Coronary artery (tissue), 2 donors: ENCODE results near the gene TLR1.

Experiments used
- DNase-seq: peaks from one replicate; pipeline ENCODE4 v3.0.0-alpha.2; 2017; ENCODE audit warnings: low spot score
- H3K27ac ChIP-seq, 2 donors: fragments of 200-600 bp; sonication (generic); one replicate each; pipeline ENCODE4 v1.5.1; 2016 to 2019
- H3K4me3 ChIP-seq: fragments of 200-600 bp; sonication (generic); 2 replicates; pipeline ENCODE4 v1.5.1; 2016; ENCODE audit warnings: mild to moderate bottlenecking, moderate library complexity
- TF ChIP-seq, protein P1 (sequence below): fragments of 200-600 bp; sonication (generic); IDR thresholded peaks from one replicate; pipeline ENCODE4 v1.5.1; 2019; ENCODE audit warnings: antibody characterized with exemption

The TLR1 gene

DNA sequence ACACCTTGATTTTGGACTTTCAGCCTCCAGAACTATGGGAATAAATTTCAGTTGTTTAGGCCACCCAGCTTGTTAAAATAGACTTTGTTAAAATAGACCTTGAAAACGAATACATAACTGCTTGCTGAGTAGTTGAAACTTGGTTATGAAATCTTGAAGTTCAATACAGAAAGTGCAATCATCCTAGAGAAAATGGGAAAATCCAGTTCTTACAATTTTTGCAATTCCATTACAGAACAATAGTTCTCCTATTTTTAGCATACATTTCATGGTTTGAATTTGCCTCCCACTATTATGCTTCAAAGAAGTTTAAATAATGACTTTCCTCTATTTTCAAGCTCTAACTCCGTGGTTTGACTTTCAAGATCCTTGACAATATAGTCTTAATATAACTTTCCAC, 10.5 kb downstream of the TLR1 start:
- Histone ChIP-seq H3K27ac (no peak overlapping the region), H3K4me3 (no peak overlapping the region)
- no peak for DNase-seq
- TF ChIP-seq, protein P1, sequence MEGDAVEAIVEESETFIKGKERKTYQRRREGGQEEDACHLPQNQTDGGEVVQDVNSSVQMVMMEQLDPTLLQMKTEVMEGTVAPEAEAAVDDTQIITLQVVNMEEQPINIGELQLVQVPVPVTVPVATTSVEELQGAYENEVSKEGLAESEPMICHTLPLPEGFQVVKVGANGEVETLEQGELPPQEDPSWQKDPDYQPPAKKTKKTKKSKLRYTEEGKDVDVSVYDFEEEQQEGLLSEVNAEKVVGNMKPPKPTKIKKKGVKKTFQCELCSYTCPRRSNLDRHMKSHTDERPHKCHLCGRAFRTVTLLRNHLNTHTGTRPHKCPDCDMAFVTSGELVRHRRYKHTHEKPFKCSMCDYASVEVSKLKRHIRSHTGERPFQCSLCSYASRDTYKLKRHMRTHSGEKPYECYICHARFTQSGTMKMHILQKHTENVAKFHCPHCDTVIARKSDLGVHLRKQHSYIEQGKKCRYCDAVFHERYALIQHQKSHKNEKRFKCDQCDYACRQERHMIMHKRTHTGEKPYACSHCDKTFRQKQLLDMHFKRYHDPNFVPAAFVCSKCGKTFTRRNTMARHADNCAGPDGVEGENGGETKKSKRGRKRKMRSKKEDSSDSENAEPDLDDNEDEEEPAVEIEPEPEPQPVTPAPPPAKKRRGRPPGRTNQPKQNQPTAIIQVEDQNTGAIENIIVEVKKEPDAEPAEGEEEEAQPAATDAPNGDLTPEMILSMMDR: no peak

DNA sequence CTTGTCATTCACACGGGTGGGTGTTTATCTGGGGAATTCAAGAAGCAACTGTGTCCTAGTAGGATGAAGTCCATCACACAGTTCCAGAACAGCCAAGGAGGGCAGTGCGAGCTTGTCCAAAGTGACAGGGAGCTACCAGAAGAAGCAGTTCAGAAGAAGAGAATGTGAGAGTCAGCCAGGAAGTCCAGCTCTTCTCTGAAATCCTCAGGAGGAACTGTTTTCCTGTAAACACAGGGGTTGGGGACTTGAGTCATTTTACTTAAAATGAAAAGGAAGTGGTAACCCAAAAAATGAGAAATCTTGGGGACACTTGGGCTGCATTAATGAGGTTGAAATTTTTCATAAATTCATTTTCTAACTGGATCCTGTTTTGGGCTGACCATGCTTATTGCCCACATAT, 13.6 kb downstream of the TLR1 start:
- no peak for DNase-seq
- Histone ChIP-seq H3K4me3 (no peak overlapping the region), H3K27ac (peak overlapping the region in 1 of 2 donors; percentile 23)
- TF ChIP-seq, protein P1: no peak

DNA sequence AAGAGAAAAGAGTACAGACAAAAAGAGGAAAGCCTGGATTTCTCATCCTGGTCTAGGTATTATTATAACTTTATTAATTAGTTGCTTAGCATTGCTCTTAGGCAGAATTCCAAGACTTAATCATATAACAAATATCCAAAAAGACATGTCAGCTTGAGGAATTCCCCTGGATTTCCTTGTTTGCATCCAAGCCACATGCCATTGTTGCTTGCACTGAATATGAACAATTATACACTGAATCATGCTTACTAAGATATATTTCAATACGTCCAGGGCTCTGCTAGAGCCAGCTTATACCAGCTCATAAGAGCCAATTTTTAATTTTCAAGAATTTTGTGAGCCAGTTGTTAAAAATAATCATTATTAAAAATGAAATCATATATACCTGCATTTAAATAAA, 16.3 kb downstream of the TLR1 start:
- Histone ChIP-seq H3K4me3 (no peak overlapping the region), H3K27ac (no peak overlapping the region)
- TF ChIP-seq, protein P1: no peak
- no peak for DNase-seq

DNA sequence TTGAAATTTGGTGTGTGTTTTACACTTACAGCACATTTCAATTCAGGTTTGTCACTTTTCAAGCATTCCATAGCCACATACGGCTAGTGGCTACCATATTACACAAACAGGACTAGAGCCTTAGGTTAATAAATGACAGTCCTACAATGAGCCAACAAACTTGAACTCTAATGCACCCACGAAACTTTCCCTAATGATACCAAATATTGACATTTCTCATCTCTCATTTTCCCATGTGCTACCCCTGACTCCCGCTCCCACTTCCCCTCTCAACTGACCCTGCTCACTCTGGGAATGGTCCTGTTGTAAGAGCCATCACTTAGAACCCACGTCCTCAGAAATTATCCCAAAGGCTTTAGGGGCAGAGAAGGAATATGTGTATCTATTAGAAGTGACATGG, 16.9 kb downstream of the TLR1 start:
- TF ChIP-seq, protein P1: no peak
- Histone ChIP-seq H3K27ac (no peak overlapping the region), H3K4me3 (no peak overlapping the region)
- DNase-seq: no peak

DNA sequence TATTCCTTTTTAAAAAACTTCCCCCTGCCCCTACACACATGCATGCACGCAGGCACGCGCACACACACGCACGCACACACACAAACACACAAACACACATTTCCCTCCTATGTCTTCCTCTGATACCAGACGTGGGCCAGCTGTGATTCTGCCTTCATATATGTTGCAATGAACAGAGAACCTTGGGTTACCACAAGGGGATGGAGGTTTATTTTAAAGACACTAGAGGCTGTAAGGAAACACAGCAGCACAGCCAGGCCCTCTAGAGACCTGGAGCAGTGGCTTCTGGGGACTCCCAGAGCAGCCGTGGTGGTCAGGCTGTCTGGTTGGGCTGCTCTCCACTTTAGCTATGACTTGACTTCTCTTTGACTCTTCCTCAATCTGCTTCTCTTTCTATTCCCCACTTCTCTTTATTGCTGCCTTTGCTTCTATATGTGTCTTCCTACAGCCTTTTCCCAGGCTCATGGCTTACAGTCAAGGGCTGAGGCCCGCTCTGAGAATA, 18.6 kb downstream of the TLR1 start:
- TF ChIP-seq, protein P1: no peak
- DNase-seq: no peak
- Histone ChIP-seq H3K4me3 (no peak overlapping the region), H3K27ac (peak overlapping the region in 1 of 2 donors; percentile 3)

DNA sequence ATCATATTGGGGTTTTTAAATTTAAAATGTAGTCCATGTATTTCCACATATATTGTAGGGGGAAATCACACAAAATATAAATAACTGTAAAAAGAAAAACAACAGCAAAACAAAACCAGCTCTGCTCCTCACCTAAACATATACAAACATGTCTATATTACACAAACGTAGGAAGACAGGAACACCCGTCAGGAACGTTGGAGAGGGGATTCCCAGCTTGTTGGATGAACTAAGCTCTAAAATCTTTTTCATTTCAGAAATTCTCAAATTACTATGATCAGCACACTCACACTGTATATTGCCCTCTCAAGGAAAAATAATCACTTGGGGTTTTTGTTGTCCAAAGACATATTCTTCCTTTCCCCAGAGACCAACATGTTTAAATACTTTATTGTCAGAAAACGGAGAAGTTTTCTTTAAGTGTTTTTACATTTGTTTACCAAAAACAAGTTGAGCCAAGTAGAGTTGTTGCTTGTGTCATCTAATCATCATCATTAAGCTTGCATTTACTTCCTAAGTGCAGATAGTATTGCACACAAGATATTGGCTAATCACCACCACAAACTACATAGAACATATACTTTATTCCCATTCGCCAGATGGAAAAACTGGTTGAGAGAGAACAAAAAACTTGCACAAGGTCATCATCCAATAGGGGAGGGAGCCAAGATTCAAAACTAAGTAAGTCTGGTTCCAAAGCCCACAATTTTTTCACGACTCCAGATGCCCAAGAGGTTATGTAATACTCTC, 19.4 kb downstream of the TLR1 start:
- TF ChIP-seq, protein P1: no peak
- Histone ChIP-seq H3K27ac (peak overlapping the region in 1 of 2 donors; percentile 3), H3K4me3 (no peak overlapping the region)
- no peak for DNase-seq

DNA sequence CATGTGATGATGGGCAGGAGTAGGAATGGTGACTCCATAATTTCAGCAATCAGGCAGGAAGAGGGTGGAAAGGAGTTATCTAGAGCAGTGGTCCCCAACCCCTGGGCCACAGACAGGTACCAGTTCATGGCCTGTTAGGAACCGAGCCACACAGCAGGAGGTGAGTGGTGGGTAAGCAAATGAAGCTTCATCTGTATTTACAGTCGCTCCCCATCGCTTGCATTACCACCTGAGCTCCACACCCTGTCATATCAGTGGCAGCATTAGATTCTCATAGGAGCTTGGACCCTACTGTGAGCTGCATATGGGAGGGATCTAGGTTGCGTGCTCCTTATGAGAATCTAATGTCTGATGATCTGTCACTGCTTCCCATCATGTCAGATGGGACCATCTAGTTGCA, 20.4 kb downstream of the TLR1 start:
- DNase-seq: no peak
- TF ChIP-seq, protein P1: no peak
- H3K27ac ChIP-seq: no peak overlapping the region
- no peak overlapping the region for H3K4me3 ChIP-seq
